ENCODE data around the gene PPFIA3. TPM values are rescaled to one million over a fixed set of nuclear protein-coding genes. Genes with fewer than 3 reads are reported as not detected.
"Not testable (repeated sequence)": the region's sequence is repeated elsewhere in the genome, so short reads cannot be mapped to it uniquely, and the experiment has no call there.

PPFIA3 gene
- total and polyA plus RNA-seq, 2 donors (not counting 1 experiment from before 2014, with no cell fraction given), result 0.62 to 1.3 TPM

- Histone ChIP-seq H3K79me2 (ENCODE audit: control insufficient read depth, insufficient read depth, low read length) (no peaks in the 10 kb centered on the region), H2AFZ (ENCODE audit: low read length) (peak within 1 kb of the TSS; percentile 38), H3K9me3 (ENCODE audit: control insufficient read depth, insufficient read depth, low read depth, low read length) (no peaks in the 10 kb centered on the region), H4K20me1 (ENCODE audit: control insufficient read depth, extremely low read depth, insufficient read depth, low read length) (no peaks in the 10 kb centered on the region), H3K9ac (ENCODE audit: insufficient read depth, low read length) (peak within 1 kb of the TSS; percentile 68), H3K36me3 (ENCODE audit: control insufficient read depth, insufficient read depth, low read length) (no peaks in the 10 kb centered on the region), H3K27me3 (ENCODE audit: control insufficient read depth, insufficient read depth, low read length) (peaks cover 13% of the 10 kb centered on the region), H3K27ac (ENCODE audit: insufficient read depth, low read length) (peak within 1 kb of the TSS; percentile 71), H3K4me3 (replicated peaks in 1 of 4; ENCODE audit: control extremely low read depth in 1 of 4, insufficient read depth in 1 of 4, low read depth in 3 of 4, low read length in 4 of 4) (peak within 1 kb of the TSS; percentile 36 to 76 (median 52)), H3K4me2 (ENCODE audit: extremely low read depth, insufficient read depth, low read length) (peak within 1 kb of the TSS; percentile 80), H3K4me1 (ENCODE audit: control insufficient read depth, extremely low read depth, insufficient read depth, low read length) (peaks cover 8% of the 10 kb centered on the region)
- TF ChIP-seq CTCF (conservative IDR thresholded peaks at IDR 0.05 in 1 of 2, IDR thresholded peaks at IDR 0.05 in 1 of 2; ENCODE audit: low read depth in 1 of 2, low read length in 2 of 2) (no peak), EZH2 (IDR thresholded peaks at IDR 0.05; ENCODE audit: low read length, missing control alignments) (no peak)
- peak; percentile 89 to 91 for DNase-seq (ENCODE audit: low read depth in 2 of 2)
Measured at GRCh38 chr19:49118565-49119410, 556 bp upstream of the PPFIA3 start, which contains the start of gene C19orf73. Gene C19orf73 (minus strand): TSS chr19:49119143. CDS start chr19:49119022, 121 bp downstream.

- H4K20me1 ChIP-seq (ENCODE audit: control insufficient read depth, extremely low read depth, insufficient read depth, low read length), result no peaks in the 10 kb centered on the region
- no peak overlapping the region for H3K4me2 ChIP-seq (ENCODE audit: extremely low read depth, insufficient read depth, low read length)
- H3K9ac ChIP-seq (ENCODE audit: insufficient read depth, low read length), result no peak overlapping the region
- peaks cover 13% of the 10 kb centered on the region for H3K27me3 ChIP-seq (ENCODE audit: control insufficient read depth, insufficient read depth, low read length)
- no peak overlapping the region for H3K4me3 ChIP-seq (replicated peaks in 1 of 4; ENCODE audit: control extremely low read depth in 1 of 4, insufficient read depth in 1 of 4, low read depth in 3 of 4, low read length in 4 of 4)
- DNase-seq (ENCODE audit: low read depth in 2 of 2), result no peak
- H3K79me2 ChIP-seq (ENCODE audit: control insufficient read depth, insufficient read depth, low read length), result no peaks in the 10 kb centered on the region
- no peak overlapping the region for H3K27ac ChIP-seq (ENCODE audit: insufficient read depth, low read length)
- no peak overlapping the region for H2AFZ ChIP-seq (ENCODE audit: low read length)
- no peak for TF ChIP-seq EZH2 (IDR thresholded peaks at IDR 0.05; ENCODE audit: low read length, missing control alignments)
- no peak for TF ChIP-seq CTCF (conservative IDR thresholded peaks at IDR 0.05 in 1 of 2, IDR thresholded peaks at IDR 0.05 in 1 of 2; ENCODE audit: low read depth in 1 of 2, low read length in 2 of 2)
- no peaks in the 10 kb centered on the region for H3K9me3 ChIP-seq (ENCODE audit: control insufficient read depth, insufficient read depth, low read depth, low read length)
- no peaks in the 10 kb centered on the region for H3K36me3 ChIP-seq (ENCODE audit: control insufficient read depth, insufficient read depth, low read length)
- peaks cover 7% of the 10 kb centered on the region for H3K4me1 ChIP-seq (ENCODE audit: control insufficient read depth, extremely low read depth, insufficient read depth, low read length)
Measured at GRCh38 chr19:49120325-49120683, 960 bp downstream of the PPFIA3 start.

GRCh38 chr19:49120868-49121267, 1.5 kb downstream of the PPFIA3 start:
- H3K27me3 ChIP-seq (ENCODE audit: control insufficient read depth, insufficient read depth, low read length), result peaks cover 13% of the 10 kb centered on the region
- no peak overlapping the region for H3K4me3 ChIP-seq (replicated peaks in 1 of 4; ENCODE audit: control extremely low read depth in 1 of 4, insufficient read depth in 1 of 4, low read depth in 3 of 4, low read length in 4 of 4)
- H3K36me3 ChIP-seq (ENCODE audit: control insufficient read depth, insufficient read depth, low read length), result no peaks in the 10 kb centered on the region
- no peaks in the 10 kb centered on the region for H3K79me2 ChIP-seq (ENCODE audit: control insufficient read depth, insufficient read depth, low read length)
- TF ChIP-seq EZH2 (IDR thresholded peaks at IDR 0.05; ENCODE audit: low read length, missing control alignments) (no peak), CTCF (conservative IDR thresholded peaks at IDR 0.05 in 1 of 2, IDR thresholded peaks at IDR 0.05 in 1 of 2; ENCODE audit: low read depth in 1 of 2, low read length in 2 of 2) (no peak)
- no peak overlapping the region for H3K27ac ChIP-seq (ENCODE audit: insufficient read depth, low read length)
- no peaks in the 10 kb centered on the region for H3K9me3 ChIP-seq (ENCODE audit: control insufficient read depth, insufficient read depth, low read depth, low read length)
- no peaks in the 10 kb centered on the region for H4K20me1 ChIP-seq (ENCODE audit: control insufficient read depth, extremely low read depth, insufficient read depth, low read length)
- no peak overlapping the region for H2AFZ ChIP-seq (ENCODE audit: low read length)
- H3K9ac ChIP-seq (ENCODE audit: insufficient read depth, low read length), result no peak overlapping the region
- peaks cover 7% of the 10 kb centered on the region for H3K4me1 ChIP-seq (ENCODE audit: control insufficient read depth, extremely low read depth, insufficient read depth, low read length)
- DNase-seq (ENCODE audit: low read depth in 2 of 2), result no peak
- H3K4me2 ChIP-seq (ENCODE audit: extremely low read depth, insufficient read depth, low read length), result no peak overlapping the region

- H3K4me3 ChIP-seq (replicated peaks in 1 of 4; ENCODE audit: control extremely low read depth in 1 of 4, insufficient read depth in 1 of 4, low read depth in 3 of 4, low read length in 4 of 4); H3K9me3 ChIP-seq (ENCODE audit: control insufficient read depth, insufficient read depth, low read depth, low read length); H3K27ac ChIP-seq (ENCODE audit: insufficient read depth, low read length); H2AFZ ChIP-seq (ENCODE audit: low read length); H3K4me2 ChIP-seq (ENCODE audit: extremely low read depth, insufficient read depth, low read length); H3K9ac ChIP-seq (ENCODE audit: insufficient read depth, low read length); DNase-seq (ENCODE audit: low read depth in 2 of 2); H3K79me2 ChIP-seq (ENCODE audit: control insufficient read depth, insufficient read depth, low read length); H4K20me1 ChIP-seq (ENCODE audit: control insufficient read depth, extremely low read depth, insufficient read depth, low read length); H3K36me3 ChIP-seq (ENCODE audit: control insufficient read depth, insufficient read depth, low read length); H3K4me1 ChIP-seq (ENCODE audit: control insufficient read depth, extremely low read depth, insufficient read depth, low read length): not testable (repeated sequence)
- peaks cover 13% of the 10 kb centered on the region for H3K27me3 ChIP-seq (ENCODE audit: control insufficient read depth, insufficient read depth, low read length)
Measured at GRCh38 chr19:49121841-49122240, 2.5 kb downstream of the PPFIA3 start.

Data from fibroblast of lung (primary cell).